GM23338 (cell line): ENCODE data around the gene MEAK7. TPM values are rescaled to one million over a fixed set of nuclear protein-coding genes. Genes with fewer than 3 reads are reported as not detected.

ENCODE experiments used
- ATAC-seq: fragments of 200-7000 bp; cut with Tn5 transposase; 3 replicates; pipeline ENCODE4 v1.9.1; 2020
- DNase-seq: peaks from one replicate; pipeline ENCODE4 v3.0.0-alpha.2; 2015; ENCODE audit warnings: low spot score
- H2AFZ ChIP-seq: fragments of 200-600 bp; sonication (generic); 2 replicates; pipeline ENCODE4 v1.8.0; 2016; ENCODE audit warnings: antibody characterized with exemption, mild to moderate bottlenecking, moderate library complexity
- H3F3A ChIP-seq: fragments of 200-600 bp; sonication (generic); replicated peaks from 2 replicates; pipeline ENCODE4 v1.8.0; 2017; ENCODE audit warnings: antibody characterized with exemption, mixed run types, low read depth
- H3K27ac ChIP-seq: fragments of 200-600 bp; sonication (generic); 2 replicates; pipeline ENCODE4 v1.6.1; 2016; ENCODE audit warnings: low read depth
- H3K27me3 ChIP-seq: fragments of 200-600 bp; sonication (generic); 2 replicates; pipeline ENCODE4 v1.8.0; 2016; ENCODE audit warnings: mild to moderate bottlenecking, mixed run types, moderate library complexity; ENCODE audit not compliant: insufficient read depth
- H3K36me3 ChIP-seq: fragments of 200-600 bp; sonication (generic); 2 replicates; pipeline ENCODE4 v1.8.0; 2016; ENCODE audit warnings: mild to moderate bottlenecking; ENCODE audit not compliant: insufficient read depth
- H3K4me1 ChIP-seq: fragments of 200-600 bp; sonication (generic); 2 replicates; pipeline ENCODE4 v1.8.0; 2016; ENCODE audit warnings: mild to moderate bottlenecking, moderate library complexity; ENCODE audit not compliant: insufficient read depth
- H3K4me2 ChIP-seq: fragments of 200-600 bp; sonication (generic); 2 replicates; pipeline ENCODE4 v1.7.1; 2017; ENCODE audit warnings: mixed run types
- H3K4me3 ChIP-seq: fragments of 200-600 bp; sonication (generic); 2 replicates; pipeline ENCODE4 v1.6.1; 2016; ENCODE audit warnings: mixed run types
- H3K79me2 ChIP-seq: fragments of 200-600 bp; sonication (generic); replicated peaks from 2 replicates; pipeline ENCODE4 v1.8.0; 2017; ENCODE audit warnings: mild to moderate bottlenecking; ENCODE audit not compliant: insufficient read depth
- H3K9me2 ChIP-seq: fragments of 200-600 bp; sonication (generic); 2 replicates; pipeline ENCODE4 v1.8.0; 2017; ENCODE audit not compliant: insufficient read depth
- H4K20me1 ChIP-seq: fragments of 200-600 bp; sonication (generic); replicated peaks from 2 replicates; pipeline ENCODE4 v1.8.0; 2017; ENCODE audit warnings: mild to moderate bottlenecking; ENCODE audit not compliant: insufficient read depth
- H3K27ac Mint-ChIP-seq: 2 replicates; pipeline ENCODE4 v1.8.0; 2020; ENCODE audit warnings: inconsistent platforms, mild to moderate bottlenecking, moderate library complexity, mixed read lengths
- H3K27me3 Mint-ChIP-seq: 3 replicates; pipeline ENCODE4 v1.8.0; 2022; ENCODE audit warnings: low read depth, mild to moderate bottlenecking, moderate library complexity, mixed read lengths, inconsistent platforms; ENCODE audit not compliant: insufficient read depth, poor library complexity
- H3K36me3 Mint-ChIP-seq: 3 replicates; pipeline ENCODE4 v1.8.0; 2021; ENCODE audit warnings: low read depth, mild to moderate bottlenecking, inconsistent platforms, moderate library complexity, mixed read lengths
- H3K4me1 Mint-ChIP-seq: 3 replicates; pipeline ENCODE4 v1.8.0; 2020; ENCODE audit warnings: mild to moderate bottlenecking, inconsistent platforms, mixed read lengths
- H3K4me3 Mint-ChIP-seq: 3 replicates; pipeline ENCODE4 v1.8.0; 2021; ENCODE audit warnings: moderate library complexity, mild to moderate bottlenecking, inconsistent platforms, mixed read lengths
- H3K9me3 Mint-ChIP-seq: 3 replicates; pipeline ENCODE4 v1.8.0; 2020; ENCODE audit warnings: moderate library complexity, mild to moderate bottlenecking, inconsistent platforms, mixed read lengths
- CREB1 ChIP-seq: fragments of 250-450 bp; sonication (Bioruptor Pico); IDR thresholded peaks from 2 replicates; pipeline ENCODE4 v1.5.0; 2020; ENCODE audit warnings: low read depth, mild to moderate bottlenecking, moderate library complexity
- ETS1 ChIP-seq: IDR thresholded peaks from 2 replicates; pipeline ENCODE4 v1.6.1; 2016; ENCODE audit warnings: antibody characterized with exemption
- EZH2 ChIP-seq: fragments of 200-600 bp; sonication (generic); IDR thresholded peaks from one replicate; pipeline ENCODE4 v1.8.0; 2017; ENCODE audit warnings: antibody characterized with exemption, mild to moderate bottlenecking, low read depth; ENCODE audit not compliant: unreplicated experiment
- EZH2phosphoT487 ChIP-seq: fragments of 200-600 bp; sonication (generic); IDR thresholded peaks from one replicate; pipeline ENCODE4 v1.8.1; 2018; ENCODE audit warnings: antibody characterized with exemption; ENCODE audit not compliant: unreplicated experiment
- JUNB ChIP-seq: IDR thresholded peaks from one replicate; pipeline ENCODE4 v1.6.1; 2016; ENCODE audit warnings: antibody characterized with exemption; ENCODE audit not compliant: unreplicated experiment
- NANOG ChIP-seq: IDR thresholded peaks from 2 replicates; pipeline ENCODE4 v1.6.1; 2016; ENCODE audit warnings: antibody characterized with exemption, borderline replicate concordance
- POLR2AphosphoS5 ChIP-seq: IDR thresholded peaks from 2 replicates; pipeline ENCODE4 v1.6.1; 2016; ENCODE audit warnings: antibody characterized with exemption, low read depth
- REST ChIP-seq: IDR thresholded peaks from one replicate; pipeline ENCODE4 v1.6.1; 2018; ENCODE audit warnings: antibody characterized with exemption; ENCODE audit not compliant: unreplicated experiment
- STAT1 ChIP-seq: IDR thresholded peaks from one replicate; pipeline ENCODE4 v1.6.1; 2016; ENCODE audit warnings: antibody characterized with exemption; ENCODE audit not compliant: unreplicated experiment
- ZNF114 ChIP-seq: fragments of 250-450 bp; sonication (Bioruptor Pico); IDR thresholded peaks from 2 replicates; pipeline ENCODE4 v1.5.0; 2020; ENCODE audit warnings: mild to moderate bottlenecking, moderate library complexity
- ZNF331 ChIP-seq: fragments of 250-450 bp; sonication (Bioruptor Pico); IDR thresholded peaks from 2 replicates; pipeline ENCODE4 v1.5.0; 2020; ENCODE audit warnings: low read depth, mild to moderate bottlenecking, moderate library complexity
- polyA plus RNA-seq: library from polyadenylated mRNA; unstranded; fragments of >200 nt; fragmentation: Nextera tagmentation; extraction: Ambion mirVana; gene quantifications from 2 replicates; pipeline ENCODE4 v1.2.1, GENCODE V29; 2016
- total RNA-seq: library from RNA; depleted of rRNA; stranded (reverse); fragments of >200 nt; shearing (Covaris generic); gene quantifications from 2 replicates; pipeline ENCODE4 v1.2.3, GENCODE V29; 2014
- TF ChIP-seq, protein P1 (sequence below), 2 experiments: fragments of 200-600 bp in 1 of 2; sonication (generic) in 1 of 2; conservative IDR thresholded peaks; 2 replicates each; pipeline versions ENCODE4 v1.5.1 to v1.6.1; 2016 to 2017; ENCODE audit warnings: antibody characterized with exemption in 2 of 2, low read depth in 2 of 2, mild to moderate bottlenecking in 2 of 2, moderate library complexity in 1 of 2
- TF ChIP-seq, protein P2 (sequence below): fragments of 250-450 bp; sonication (Bioruptor Pico); IDR thresholded peaks from 2 replicates; pipeline ENCODE4 v1.5.0; 2020; ENCODE audit warnings: mild to moderate bottlenecking, moderate library complexity

The MEAK7 gene
- total and polyA plus RNA-seq, 2 experiments from 2014 or later, result 7.5 to 17.2 TPM

- Mint-ChIP-seq H3K27ac (peak overlapping the region; percentile 95), H3K4me3 (peak overlapping the region; percentile 84), H3K4me1 (peaks cover 29% of the 10 kb centered on the region), H3K9me3 (no peaks in the 10 kb centered on the region), H3K27me3 (peaks cover 9% of the 10 kb centered on the region), H3K36me3 (no peaks in the 10 kb centered on the region)
- peak overlapping the region; percentile 97 for H3K4me3 ChIP-seq
- no peak for ATAC-seq
- no peaks in the 10 kb centered on the region for H4K20me1 ChIP-seq
- H3K27ac ChIP-seq, result no peak overlapping the region
- 0 out of 2 replicates have a peak, but pooled peaks cover 4% of the 10 kb centered on the region for H3F3A ChIP-seq
- H2AFZ ChIP-seq, result 0 out of 2 replicates have a peak overlapping the region, but pooled peaks have one; percentile 69
- DNase-seq, result no peak
- no peaks in the 10 kb centered on the region for H3K36me3 ChIP-seq
- no peaks in the 10 kb centered on the region for H3K27me3 ChIP-seq
- peaks cover 4% of the 10 kb centered on the region for H3K4me1 ChIP-seq
- TF ChIP-seq, protein P1, sequence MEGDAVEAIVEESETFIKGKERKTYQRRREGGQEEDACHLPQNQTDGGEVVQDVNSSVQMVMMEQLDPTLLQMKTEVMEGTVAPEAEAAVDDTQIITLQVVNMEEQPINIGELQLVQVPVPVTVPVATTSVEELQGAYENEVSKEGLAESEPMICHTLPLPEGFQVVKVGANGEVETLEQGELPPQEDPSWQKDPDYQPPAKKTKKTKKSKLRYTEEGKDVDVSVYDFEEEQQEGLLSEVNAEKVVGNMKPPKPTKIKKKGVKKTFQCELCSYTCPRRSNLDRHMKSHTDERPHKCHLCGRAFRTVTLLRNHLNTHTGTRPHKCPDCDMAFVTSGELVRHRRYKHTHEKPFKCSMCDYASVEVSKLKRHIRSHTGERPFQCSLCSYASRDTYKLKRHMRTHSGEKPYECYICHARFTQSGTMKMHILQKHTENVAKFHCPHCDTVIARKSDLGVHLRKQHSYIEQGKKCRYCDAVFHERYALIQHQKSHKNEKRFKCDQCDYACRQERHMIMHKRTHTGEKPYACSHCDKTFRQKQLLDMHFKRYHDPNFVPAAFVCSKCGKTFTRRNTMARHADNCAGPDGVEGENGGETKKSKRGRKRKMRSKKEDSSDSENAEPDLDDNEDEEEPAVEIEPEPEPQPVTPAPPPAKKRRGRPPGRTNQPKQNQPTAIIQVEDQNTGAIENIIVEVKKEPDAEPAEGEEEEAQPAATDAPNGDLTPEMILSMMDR (conservative IDR thresholded peaks at IDR 0.05; ENCODE audit: low read depth in 2 of 2), result no peak
- TF ChIP-seq POLR2AphosphoS5 (no peak), ZNF114 (CRISPR knock-in tag) (no peak), EZH2 (no peak), CREB1 (no peak), REST (no peak), STAT1 (no peak), EZH2phosphoT487 (no peak), ZNF331 (CRISPR knock-in tag) (no peak), NANOG (no peak), JUNB (no peak), ETS1 (no peak)
- TF ChIP-seq, protein P2, sequence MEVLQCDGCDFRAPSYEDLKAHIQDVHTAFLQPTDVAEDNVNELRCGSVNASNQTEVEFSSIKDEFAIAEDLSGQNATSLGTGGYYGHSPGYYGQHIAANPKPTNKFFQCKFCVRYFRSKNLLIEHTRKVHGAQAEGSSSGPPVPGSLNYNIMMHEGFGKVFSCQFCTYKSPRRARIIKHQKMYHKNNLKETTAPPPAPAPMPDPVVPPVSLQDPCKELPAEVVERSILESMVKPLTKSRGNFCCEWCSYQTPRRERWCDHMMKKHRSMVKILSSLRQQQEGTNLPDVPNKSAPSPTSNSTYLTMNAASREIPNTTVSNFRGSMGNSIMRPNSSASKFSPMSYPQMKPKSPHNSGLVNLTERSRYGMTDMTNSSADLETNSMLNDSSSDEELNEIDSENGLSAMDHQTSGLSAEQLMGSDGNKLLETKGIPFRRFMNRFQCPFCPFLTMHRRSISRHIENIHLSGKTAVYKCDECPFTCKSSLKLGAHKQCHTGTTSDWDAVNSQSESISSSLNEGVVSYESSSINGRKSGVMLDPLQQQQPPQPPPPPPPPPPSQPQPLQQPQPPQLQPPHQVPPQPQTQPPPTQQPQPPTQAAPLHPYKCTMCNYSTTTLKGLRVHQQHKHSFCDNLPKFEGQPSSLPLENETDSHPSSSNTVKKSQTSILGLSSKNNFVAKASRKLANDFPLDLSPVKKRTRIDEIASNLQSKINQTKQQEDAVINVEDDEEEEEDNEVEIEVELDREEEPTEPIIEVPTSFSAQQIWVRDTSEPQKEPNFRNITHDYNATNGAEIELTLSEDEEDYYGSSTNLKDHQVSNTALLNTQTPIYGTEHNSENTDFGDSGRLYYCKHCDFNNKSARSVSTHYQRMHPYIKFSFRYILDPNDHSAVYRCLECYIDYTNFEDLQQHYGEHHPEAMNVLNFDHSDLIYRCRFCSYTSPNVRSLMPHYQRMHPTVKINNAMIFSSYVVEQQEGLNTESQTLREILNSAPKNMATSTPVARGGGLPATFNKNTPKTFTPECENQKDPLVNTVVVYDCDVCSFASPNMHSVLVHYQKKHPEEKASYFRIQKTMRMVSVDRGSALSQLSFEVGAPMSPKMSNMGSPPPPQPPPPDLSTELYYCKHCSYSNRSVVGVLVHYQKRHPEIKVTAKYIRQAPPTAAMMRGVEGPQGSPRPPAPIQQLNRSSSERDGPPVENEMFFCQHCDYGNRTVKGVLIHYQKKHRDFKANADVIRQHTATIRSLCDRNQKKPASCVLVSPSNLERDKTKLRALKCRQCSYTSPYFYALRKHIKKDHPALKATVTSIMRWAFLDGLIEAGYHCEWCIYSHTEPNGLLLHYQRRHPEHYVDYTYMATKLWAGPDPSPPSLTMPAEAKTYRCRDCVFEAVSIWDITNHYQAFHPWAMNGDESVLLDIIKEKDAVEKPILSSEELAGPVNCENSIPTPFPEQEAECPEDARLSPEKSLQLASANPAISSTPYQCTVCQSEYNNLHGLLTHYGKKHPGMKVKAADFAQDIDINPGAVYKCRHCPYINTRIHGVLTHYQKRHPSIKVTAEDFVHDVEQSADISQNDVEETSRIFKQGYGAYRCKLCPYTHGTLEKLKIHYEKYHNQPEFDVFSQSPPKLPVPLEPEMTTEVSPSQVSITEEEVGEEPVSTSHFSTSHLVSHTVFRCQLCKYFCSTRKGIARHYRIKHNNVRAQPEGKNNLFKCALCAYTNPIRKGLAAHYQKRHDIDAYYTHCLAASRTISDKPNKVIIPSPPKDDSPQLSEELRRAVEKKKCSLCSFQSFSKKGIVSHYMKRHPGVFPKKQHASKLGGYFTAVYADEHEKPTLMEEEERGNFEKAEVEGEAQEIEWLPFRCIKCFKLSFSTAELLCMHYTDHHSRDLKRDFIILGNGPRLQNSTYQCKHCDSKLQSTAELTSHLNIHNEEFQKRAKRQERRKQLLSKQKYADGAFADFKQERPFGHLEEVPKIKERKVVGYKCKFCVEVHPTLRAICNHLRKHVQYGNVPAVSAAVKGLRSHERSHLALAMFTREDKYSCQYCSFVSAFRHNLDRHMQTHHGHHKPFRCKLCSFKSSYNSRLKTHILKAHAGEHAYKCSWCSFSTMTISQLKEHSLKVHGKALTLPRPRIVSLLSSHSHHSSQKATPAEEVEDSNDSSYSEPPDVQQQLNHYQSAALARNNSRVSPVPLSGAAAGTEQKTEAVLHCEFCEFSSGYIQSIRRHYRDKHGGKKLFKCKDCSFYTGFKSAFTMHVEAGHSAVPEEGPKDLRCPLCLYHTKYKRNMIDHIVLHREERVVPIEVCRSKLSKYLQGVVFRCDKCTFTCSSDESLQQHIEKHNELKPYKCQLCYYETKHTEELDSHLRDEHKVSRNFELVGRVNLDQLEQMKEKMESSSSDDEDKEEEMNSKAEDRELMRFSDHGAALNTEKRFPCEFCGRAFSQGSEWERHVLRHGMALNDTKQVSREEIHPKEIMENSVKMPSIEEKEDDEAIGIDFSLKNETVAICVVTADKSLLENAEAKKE, result no peak
- H3K4me2 ChIP-seq, result peak overlapping the region; percentile 87
- H3K9me2 ChIP-seq, result no peaks in the 10 kb centered on the region
- H3K79me2 ChIP-seq, result peaks cover 4% of the 10 kb centered on the region; the same call in 1 of the 2 replicates
Measured at GRCh38 chr16:84505249-84506187, 1.1 kb upstream of the MEAK7 start.
